Esophagus (tissue), 2 donors: ENCODE data around the gene EPS8L1. TPM values are rescaled to one million over a fixed set of nuclear protein-coding genes. Genes with fewer than 3 reads are reported as not detected.
A peak's percentile ranks its signal among the peaks of the same experiment; 100 is the strongest.
"Not testable (repeated sequence)": the region's sequence is repeated elsewhere in the genome, so short reads cannot be mapped to it uniquely, and the experiment has no call there.

ENCODE experiments used
- H3K27ac ChIP-seq, 2 donors: one replicate each; pipeline ENCODE4 v1.5.1; 2013; ENCODE audit warnings: low read depth in 2 of 2, mild to moderate bottlenecking in 2 of 2, inconsistent platforms in 1 of 2, low read length in 1 of 2, moderate library complexity in 1 of 2
- H3K27me3 ChIP-seq, 2 donors: one replicate each; pipeline ENCODE4 v1.6.1; 2013; ENCODE audit warnings: low read length in 2 of 2, control low read depth in 1 of 2, mild to moderate bottlenecking in 1 of 2; ENCODE audit not compliant: insufficient read depth in 2 of 2, control insufficient read depth in 1 of 2
- H3K36me3 ChIP-seq, 2 donors: one replicate each; pipeline ENCODE4 v1.6.1; 2013; ENCODE audit warnings: low read length in 1 of 2; ENCODE audit not compliant: control insufficient read depth in 2 of 2, insufficient read depth in 2 of 2
- H3K4me1 ChIP-seq, 2 donors: one replicate each; pipeline ENCODE4 v1.6.1; 2013; ENCODE audit warnings: low read length in 1 of 2; ENCODE audit not compliant: control insufficient read depth in 2 of 2, insufficient read depth in 2 of 2
- H3K4me3 ChIP-seq, 2 donors: one replicate each; pipeline ENCODE4 v1.5.1; 2013; ENCODE audit warnings: low read length in 2 of 2, mild to moderate bottlenecking in 2 of 2, low read depth in 1 of 2, moderate library complexity in 1 of 2
- H3K9me3 ChIP-seq, 2 donors: one replicate each; pipeline ENCODE4 v1.6.1; 2013; ENCODE audit warnings: mild to moderate bottlenecking in 2 of 2, low read depth in 1 of 2, low read length in 1 of 2, moderate library complexity in 1 of 2; ENCODE audit not compliant: control insufficient read depth in 2 of 2, insufficient read depth in 1 of 2
- WGBS, 2 donors: extraction: QIAGEN DNeasy Blood & Tissue Kit; methylation state at CpG; one replicate each; pipeline ENCODE4 v1.1.7; 2013; 5-methylcytosine and 5-hydroxymethylcytosine counted together
- polyA plus RNA-seq, 2 donors: library from polyadenylated mRNA; stranded (reverse); fragments of 200-250 nt; gene quantifications; one replicate each; pipeline ENCODE4 v1.2.3, GENCODE V29; 2013
- donor health status: healthy with polysubstance abuse.
- donor health status: Bipolar disorder and iron deficiency.

EPS8L1 gene
- polyA plus RNA-seq, 2 donors = 578 to 1,427 TPM

DNA sequence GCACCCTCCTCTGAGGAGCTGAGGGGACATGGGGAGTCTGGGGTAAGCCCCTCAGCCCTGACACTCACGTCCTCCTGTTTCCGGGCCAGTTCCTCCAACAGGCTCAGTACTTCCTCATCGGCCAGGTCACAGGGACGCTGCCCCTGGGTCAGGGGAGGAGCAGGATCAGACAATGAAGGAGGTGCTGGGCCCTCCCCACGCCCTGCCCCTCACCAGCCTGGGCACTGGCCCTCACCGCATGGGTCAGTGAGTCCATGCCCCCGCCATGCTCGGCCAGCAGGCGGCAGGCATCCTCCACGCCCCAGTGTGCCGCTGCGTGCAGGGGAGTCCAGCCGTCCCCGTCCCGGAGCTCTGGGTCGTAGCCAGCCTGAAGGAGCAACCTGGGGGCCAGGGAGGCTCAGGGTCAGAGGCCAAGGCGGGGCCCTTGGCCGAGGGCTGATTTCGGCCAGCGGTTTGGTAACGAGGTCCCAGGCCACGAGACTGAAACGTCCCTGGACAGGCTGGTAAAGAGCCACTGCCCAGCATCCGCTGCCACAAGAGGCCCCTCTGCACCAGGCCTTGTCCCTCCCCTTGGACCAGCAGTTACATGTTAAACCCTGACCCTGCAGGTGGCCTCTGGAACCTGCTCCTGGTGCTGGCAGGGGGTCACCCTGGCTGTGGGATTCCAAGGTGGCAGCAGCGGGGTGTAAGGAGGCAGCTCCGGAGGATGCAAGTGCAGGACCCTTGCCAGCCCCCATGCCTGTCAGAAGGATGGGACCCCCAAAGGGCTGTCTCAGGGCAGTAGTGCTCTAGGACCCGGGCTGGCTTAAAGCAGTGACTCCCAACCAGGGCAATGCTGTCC lies 23.3 kb downstream of the EPS8L1 start:
- 85 to 87% methylated on average over 27 of the region's 27 CpGs for WGBS, 2 donors
- Histone ChIP-seq H3K4me1 (no peaks in the 10 kb centered on the region), H3K36me3 (peaks cover 15 to 44% of the 10 kb centered on the region in 2 donors), H3K27me3 (no peaks in the 10 kb centered on the region), H3K4me3 (no peak overlapping the region), H3K27ac (no peak overlapping the region), H3K9me3 (no peaks in the 10 kb centered on the region)

DNA sequence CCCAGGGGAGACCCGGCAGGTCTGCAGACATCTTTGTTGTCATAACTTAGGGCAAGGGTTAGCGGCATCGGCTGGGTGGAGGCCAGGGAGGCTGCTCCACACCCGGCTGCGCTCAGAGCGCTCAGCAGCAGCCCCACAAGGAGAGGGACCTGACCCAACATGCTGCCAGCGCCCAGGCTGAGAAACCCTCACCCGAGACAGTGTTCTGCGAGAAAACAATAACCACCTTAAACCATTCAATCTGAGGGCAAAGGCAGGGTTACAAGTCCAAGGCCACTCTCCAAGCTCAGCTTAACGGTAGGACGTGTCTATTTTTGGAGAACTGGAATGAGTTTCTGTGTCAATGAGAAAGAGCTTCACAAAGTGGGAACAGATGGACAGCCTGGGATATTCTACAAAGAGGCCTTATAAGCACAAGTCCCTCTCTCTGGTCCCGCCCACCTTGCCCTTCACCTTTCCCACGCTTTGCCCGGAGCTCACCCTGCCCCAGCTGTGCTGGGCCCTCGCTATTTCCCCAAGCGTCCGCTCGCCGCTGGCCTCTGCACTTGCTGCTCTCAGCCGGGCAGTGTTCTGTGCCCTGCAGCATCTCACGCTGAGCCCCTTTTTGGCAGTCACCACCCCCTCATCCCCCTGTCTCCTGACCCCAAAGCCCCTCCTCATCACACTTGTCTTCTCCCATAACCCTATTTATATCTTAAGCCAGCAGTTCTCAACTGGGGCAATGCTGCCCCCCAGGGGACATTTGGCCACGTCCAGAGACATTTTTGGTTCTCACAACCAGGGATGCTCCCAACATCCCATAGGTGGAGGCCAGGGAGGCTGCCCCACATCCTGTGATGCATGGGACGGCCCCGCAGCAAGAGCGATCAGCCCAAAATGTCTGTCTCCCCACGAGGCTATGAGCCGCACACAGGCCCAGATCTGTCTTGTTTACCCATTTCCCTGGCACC lies 24.2 kb downstream of the EPS8L1 start:
- Histone ChIP-seq H3K9me3 (no peaks in the 10 kb centered on the region), H3K4me3 (no peak overlapping the region), H3K36me3 (peaks cover 12 to 40% of the 10 kb centered on the region in 2 donors), H3K27me3 (no peaks in the 10 kb centered on the region), H3K27ac (no peak overlapping the region), H3K4me1 (no peaks in the 10 kb centered on the region)
- WGBS, 2 donors = 77 to 80% methylated on average over 27 of the region's 27 CpGs

DNA sequence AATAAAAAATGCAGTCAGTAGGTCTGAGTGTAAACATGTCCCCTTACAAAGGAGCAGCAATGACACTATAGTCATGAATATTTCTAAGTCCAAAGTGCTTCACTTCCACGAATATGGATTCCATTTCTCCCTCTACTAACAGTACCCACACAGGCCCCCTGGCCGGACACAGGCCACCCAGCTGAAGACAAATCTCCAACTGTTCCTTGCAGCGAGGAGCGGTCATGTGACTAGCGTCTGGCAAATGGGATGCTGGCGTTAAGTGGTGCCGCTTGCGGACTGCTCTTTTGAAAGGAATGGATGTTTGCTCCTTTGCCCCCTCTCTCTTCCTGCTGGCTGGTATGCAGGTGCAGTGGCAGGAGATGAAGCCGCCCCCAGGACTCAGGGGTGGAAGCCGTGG lies 25.6 kb downstream of the EPS8L1 start:
- WGBS, 2 donors = 84 to 87% methylated on average over 10 of the region's 10 CpGs
- Histone ChIP-seq H3K4me3 (no peak overlapping the region), H3K9me3 (no peaks in the 10 kb centered on the region), H3K36me3 (peaks cover 9 to 32% of the 10 kb centered on the region in 2 donors), H3K27me3 (no peaks in the 10 kb centered on the region), H3K27ac (no peak overlapping the region), H3K4me1 (no peaks in the 10 kb centered on the region)

DNA sequence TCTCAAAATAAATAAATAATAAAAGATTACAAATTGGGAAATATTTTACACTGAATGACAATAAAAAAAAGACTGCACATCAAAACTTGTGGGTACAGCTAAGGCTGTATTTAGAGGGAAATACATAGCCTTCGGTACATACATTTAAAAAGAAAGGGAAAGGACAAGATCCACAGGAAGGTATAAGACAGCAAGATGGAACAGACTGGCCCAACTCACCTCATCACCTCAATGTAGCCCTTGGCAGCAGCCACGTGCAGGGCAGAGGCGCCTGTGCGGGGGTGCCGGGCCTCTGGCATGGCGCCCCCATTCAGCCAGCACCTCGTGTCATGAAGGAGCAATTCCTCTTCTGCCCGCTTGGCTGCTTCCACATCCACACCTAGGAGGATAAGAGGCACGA lies 27.5 kb downstream of the EPS8L1 start:
- no peak overlapping the region for H3K4me3 ChIP-seq
- 98 to 99% methylated on average over 9 of the region's 9 CpGs for WGBS, 2 donors
- H3K9me3 ChIP-seq = no peaks in the 10 kb centered on the region
- no peaks in the 10 kb centered on the region for H3K4me1 ChIP-seq
- peaks cover 9 to 29% of the 10 kb centered on the region in 2 donors for H3K36me3 ChIP-seq
- no peaks in the 10 kb centered on the region for H3K27me3 ChIP-seq
- H3K27ac ChIP-seq = no peak overlapping the region

DNA sequence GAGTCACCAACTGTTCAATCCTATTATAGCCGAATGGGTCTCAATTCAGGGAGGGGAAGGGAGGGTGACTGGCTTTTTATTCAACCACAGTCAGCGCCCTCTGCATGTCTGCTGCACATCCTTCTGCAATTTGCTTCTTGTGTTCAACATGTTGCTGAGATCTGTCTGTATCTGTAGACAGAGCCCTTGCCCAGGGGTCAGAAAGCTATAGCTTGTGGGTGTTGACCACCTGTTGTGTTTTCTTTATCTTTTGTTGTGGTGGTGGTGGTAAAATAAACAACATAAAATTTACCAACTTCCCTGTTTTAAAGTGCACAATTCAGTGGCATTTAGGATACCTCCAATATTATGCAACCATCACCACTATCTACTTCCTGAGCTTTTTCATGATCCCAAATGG lies 29.6 kb downstream of the EPS8L1 start:
- no peak overlapping the region for H3K27ac ChIP-seq
- no peaks in the 10 kb centered on the region for H3K27me3 ChIP-seq
- H3K4me1 ChIP-seq = no peaks in the 10 kb centered on the region
- WGBS, 2 donors = 88 to 96% methylated on average over 2 of the region's 2 CpGs
- H3K36me3 ChIP-seq = peaks cover 4 to 27% of the 10 kb centered on the region in 2 donors
- no peak overlapping the region for H3K4me3 ChIP-seq
- H3K9me3 ChIP-seq = no peaks in the 10 kb centered on the region

DNA sequence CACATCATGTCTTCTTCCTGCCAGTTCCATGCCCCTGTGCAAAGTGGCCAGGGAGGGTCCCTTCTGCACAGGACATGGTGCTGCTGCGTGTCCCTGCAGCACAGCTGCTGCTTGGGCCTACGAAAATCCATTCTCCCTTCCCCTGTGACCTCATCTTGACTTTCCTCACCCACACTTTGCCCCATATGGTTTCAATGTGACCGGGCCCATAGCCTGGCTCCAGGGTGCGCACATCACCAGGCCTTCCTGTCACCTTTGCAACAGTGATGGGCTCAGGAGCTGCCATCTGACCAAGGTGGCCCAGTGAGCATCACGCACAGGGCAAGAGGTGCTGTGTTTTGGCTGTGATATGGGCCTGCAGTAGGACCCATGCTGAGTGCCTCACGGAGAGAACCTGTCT lies 30.9 kb downstream of the EPS8L1 start:
- H3K36me3 ChIP-seq = peaks cover 0 to 29% of the 10 kb centered on the region in 2 donors
- no peaks in the 10 kb centered on the region for H3K4me1 ChIP-seq
- no peaks in the 10 kb centered on the region for H3K9me3 ChIP-seq
- 93 to 94% methylated on average over 6 of the region's 6 CpGs for WGBS, 2 donors
- no peak overlapping the region for H3K27ac ChIP-seq
- no peaks in the 10 kb centered on the region for H3K27me3 ChIP-seq
- no peak overlapping the region for H3K4me3 ChIP-seq

DNA sequence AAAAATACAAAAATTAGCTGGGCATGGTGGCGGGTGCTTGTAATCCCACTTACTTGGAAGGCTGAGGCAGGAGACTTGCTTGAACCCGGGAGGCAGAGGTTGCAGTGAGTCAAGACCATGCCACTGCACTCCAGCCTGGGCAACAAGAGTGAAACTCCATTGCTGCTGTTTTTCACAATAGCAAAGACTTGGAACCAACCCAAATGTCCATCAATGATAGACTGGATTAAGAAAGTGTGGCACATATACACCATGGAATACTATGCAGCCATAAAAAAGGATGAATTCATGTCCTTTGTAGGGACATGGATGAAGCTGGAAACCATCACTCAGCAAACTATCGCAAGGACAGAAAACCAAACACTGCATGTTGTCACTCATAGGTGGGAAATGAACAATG lies 31.6 kb downstream of the EPS8L1 start:
- not testable (repeated sequence) for H3K27me3 ChIP-seq, H3K9me3 ChIP-seq, H3K4me1 ChIP-seq, H3K27ac ChIP-seq, H3K4me3 ChIP-seq
- 97 to 99% methylated on average over 3 of the region's 3 CpGs for WGBS, 2 donors
- peaks cover 0 to 29% of the 10 kb centered on the region in 2 donors for H3K36me3 ChIP-seq

DNA sequence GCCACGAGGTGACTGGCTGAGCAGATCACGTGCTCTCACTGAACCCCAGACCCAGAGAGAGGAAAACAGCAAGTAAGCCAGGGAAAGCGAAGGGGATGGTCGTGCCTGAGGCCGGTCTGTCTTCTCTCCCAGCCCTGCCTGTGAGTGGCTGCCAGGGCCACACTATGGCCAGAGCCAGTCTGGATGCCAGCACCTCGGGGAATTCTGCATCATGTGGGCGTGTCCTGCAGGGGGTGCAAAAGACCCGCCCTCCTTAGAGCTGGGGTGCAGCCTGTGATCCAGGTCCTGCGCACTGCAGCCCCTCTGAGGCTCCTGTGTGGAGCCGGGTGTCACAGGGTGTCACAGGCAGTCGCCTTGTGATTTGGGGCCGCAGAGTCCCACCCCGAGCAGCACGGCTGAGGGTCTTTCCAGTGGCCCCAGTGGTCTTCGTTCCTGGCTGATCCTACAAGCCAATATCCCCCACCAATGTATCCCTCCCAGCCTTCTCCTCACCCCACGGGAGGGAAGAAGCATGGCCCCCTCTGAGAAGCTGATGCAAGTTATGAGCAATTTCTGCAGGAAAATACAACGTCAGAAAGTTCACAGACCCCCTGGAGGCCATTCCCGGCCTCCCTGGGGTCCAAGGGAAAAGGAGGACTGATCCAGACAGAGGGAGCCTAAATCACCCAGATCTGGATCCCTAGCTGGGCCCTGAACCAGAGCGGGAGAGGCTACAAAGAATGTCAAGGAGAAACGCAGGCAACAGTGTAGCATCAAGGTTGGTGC lies 34.0 kb downstream of the EPS8L1 start:
- H3K9me3 ChIP-seq = no peaks in the 10 kb centered on the region
- H3K27me3 ChIP-seq = no peaks in the 10 kb centered on the region
- peaks cover 0 to 29% of the 10 kb centered on the region in 2 donors for H3K36me3 ChIP-seq
- no peak overlapping the region for H3K4me3 ChIP-seq
- peak overlapping the region in 1 of 2 donors; percentile 2 for H3K27ac ChIP-seq
- WGBS, 2 donors = 79 to 84% methylated on average over 20 of the region's 20 CpGs
- H3K4me1 ChIP-seq = peaks cover 7 to 11% of the 10 kb centered on the region in 2 donors

DNA sequence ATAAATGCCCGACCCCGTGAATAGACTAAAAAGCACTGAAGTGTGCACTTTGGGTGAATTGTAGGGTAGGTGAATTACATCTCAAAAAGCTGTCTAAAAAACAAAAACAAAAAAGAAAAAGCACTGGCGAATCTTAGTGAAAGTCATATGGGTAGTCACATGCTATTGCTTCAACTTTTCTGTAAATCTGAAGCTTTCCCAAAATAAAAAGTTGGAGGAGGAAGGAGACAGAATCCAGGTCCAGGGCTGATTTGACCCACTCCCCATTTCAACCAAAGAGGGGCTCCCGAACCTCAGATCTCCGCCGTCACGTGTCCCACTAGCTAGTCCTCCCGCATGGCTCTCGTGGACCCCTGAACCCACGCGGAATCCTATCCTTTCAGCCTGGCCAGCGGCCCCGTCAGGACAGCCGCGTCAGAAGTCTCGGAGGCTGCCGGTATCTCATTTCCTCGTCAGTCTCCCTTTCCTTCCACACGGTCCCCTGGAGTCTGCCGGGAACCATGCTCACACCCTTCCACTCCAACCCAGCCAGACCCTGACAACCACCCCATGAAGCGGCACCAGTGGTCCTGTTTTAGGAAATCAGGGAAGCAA lies 35.7 kb downstream of the EPS8L1 start:
- WGBS, 2 donors = 73 to 75% methylated on average over 21 of the region's 21 CpGs
- Histone ChIP-seq H3K36me3 (peaks cover 0 to 27% of the 10 kb centered on the region in 2 donors), H3K27me3 (no peaks in the 10 kb centered on the region), H3K9me3 (no peaks in the 10 kb centered on the region), H3K27ac (peak overlapping the region; percentile 59 to 78), H3K4me1 (peaks cover 11 to 17% of the 10 kb centered on the region in 2 donors), H3K4me3 (no peak overlapping the region)
